GM19351 (cell line): ENCODE data around the gene TRIO.
"Not testable (repeated sequence)": the region's sequence is repeated elsewhere in the genome, so short reads cannot be mapped to it uniquely, and the experiment has no call there.

Source experiments
- ATAC-seq: cut with Tn5 transposase; IDR thresholded peaks from one replicate; pipeline ENCODE4 v1.9.1; 2021; ENCODE audit warnings: mild to moderate bottlenecking, moderate library complexity; ENCODE audit not compliant: unreplicated experiment

TRIO gene

DNA sequence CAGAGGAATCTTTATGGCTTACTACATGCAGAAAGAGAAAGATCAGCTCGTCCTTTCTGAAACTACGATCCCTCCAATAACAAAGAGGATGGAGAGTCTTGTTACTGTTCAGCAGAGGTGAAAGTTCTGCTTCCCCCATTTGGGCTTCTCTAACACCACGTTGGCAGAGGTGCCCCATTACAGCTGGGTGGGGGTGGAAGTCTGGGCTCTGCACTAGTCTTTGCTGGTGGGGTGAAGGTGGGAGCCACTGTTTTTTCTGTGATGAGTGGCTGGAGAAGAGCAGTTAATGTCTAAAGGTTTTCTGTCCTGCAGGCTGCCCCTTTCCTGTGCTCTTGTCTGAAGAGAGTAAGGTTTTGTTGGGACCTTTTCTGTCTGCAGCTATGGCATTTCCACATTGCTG is 373.8 kb downstream of the TRIO start:
- ATAC-seq, result no peak

GRCh38 chr5:14518638-14519037 is 375.5 kb downstream of the TRIO start:
- no peak for ATAC-seq

DNA sequence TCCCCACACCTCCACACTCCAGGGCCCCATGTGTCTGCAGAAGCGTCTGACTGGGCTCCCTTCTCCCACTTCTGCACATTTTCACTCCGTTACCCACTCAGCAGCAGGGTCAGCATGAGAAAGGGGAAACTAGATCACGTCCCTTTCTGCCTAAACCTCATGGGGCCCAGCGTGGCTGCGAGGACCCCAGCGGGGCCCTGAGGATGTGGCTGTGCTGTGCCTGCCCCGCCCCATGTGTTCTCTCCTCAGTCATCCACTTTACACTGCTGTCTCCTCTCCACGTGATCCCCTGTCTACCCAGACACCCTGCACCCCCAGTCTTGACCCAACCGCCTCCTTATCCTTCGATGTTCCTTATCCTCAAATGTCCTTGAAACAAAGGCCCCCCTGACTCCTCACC is 378.6 kb downstream of the TRIO start:
- ATAC-seq, result no peak

- ATAC-seq, result no peak
These were observed 379.6 kb downstream of the TRIO start for GRCh38 chr5:14522721-14523120.

- no peak for ATAC-seq
These were observed 380.3 kb downstream of the TRIO start for GRCh38 chr5:14523243-14524034.

DNA sequence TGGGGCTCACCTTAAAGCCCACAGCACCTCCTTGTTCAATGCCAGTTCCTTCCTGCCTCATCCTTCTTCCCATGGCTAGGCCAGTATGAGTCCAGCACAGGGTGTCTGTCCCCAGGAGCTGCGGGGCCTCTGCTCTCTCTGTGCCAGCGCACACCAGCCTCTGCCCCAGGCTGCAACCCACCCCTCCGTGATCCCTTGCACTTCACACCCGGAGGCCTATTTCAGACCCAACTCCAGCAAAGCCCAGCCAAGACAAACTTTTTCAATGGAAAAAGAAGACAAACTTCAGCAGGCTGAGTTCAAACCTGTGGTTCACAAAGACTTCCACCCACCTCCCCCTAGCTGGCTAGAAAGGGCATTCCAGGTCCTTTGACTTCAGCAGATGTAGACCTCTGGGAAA is 382.3 kb downstream of the TRIO start:
- no peak for ATAC-seq

- no peak for ATAC-seq
These were observed 383.4 kb downstream of the TRIO start for GRCh38 chr5:14526493-14526892.

DNA sequence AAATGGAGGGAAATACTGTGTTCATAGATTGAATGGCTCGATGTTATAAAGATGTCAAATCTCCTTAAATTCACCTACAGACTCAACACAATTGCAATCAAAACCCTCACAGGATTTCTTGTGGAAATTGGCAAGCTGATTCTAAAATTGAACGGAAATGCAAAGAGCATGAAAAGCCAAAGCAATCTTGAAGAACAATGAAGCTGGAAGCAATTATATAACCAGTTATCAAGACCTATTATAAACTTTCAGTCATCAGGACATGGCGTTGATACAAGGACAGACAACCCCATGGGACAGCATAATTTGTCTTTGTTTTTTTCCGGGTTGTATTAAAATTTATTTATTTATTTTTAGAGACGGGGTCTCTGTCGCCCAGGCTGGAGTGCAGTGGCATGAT is 385.0 kb downstream of the TRIO start:
- no peak for ATAC-seq

GRCh38 chr5:14528926-14529325 is 385.8 kb downstream of the TRIO start:
- no peak for ATAC-seq

DNA sequence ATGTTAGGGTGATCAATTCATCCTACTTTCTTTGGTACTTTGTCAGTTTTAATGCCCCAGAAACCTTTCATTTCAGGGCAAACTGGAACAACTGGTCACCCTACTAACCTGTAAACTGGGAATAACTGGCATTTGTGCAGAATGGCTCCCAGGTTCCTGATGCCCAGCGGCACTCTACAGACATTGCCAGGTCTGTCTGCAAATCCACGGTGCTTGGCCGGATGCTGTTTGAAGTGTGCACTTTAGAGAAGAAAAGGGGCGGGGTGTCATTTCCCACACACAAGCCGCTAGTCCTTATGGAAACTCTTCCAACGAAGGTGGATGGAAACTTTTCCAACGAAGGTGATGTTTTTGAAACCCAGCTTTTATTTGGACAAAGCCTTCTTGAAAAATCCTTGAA is 388.5 kb downstream of the TRIO start:
- ATAC-seq, result no peak

DNA sequence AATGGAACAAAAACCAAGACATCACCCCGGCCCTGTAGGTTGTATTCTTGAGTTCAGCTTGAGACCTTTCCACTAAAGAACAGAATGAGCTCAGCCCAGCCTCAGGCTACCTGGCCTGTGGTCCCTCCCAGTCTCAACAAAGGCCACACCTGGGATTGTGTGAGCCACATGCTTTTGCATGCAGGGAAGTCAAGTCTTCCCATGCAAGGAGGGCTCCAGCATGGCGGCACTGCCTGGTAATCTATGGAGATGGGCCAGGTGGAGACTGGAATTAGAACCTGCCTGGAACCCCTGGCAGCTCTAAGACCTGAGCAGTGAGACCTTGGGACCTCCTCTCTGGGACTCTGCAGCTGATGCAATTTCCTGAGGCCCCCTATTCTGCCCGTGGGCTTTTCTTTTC is 389.0 kb downstream of the TRIO start:
- ATAC-seq, result no peak

DNA sequence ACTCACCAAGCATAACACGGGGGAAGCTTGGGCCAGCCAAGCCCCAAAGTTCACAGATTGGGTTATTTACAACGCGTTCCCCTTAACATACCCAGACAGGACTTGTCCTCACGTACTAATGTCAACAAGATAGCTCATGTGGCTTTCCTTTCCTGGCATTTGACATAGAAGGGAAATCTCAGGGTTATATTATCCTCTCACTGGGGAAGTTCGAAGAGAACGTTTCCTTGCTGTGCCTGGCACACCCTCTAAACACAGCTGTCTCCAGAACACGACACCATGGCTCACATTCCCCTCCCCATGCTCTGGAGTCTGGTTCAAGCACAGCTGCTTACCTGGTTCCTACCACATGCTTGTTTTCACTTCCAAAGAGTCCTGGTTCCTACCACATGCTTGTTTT is 391.6 kb downstream of the TRIO start:
- no peak for ATAC-seq

- no peak for ATAC-seq
These were observed 402.2 kb downstream of the TRIO start for GRCh38 chr5:14545308-14545707.

GRCh38 chr5:14545862-14546261 is 402.7 kb downstream of the TRIO start:
- no peak for ATAC-seq

DNA sequence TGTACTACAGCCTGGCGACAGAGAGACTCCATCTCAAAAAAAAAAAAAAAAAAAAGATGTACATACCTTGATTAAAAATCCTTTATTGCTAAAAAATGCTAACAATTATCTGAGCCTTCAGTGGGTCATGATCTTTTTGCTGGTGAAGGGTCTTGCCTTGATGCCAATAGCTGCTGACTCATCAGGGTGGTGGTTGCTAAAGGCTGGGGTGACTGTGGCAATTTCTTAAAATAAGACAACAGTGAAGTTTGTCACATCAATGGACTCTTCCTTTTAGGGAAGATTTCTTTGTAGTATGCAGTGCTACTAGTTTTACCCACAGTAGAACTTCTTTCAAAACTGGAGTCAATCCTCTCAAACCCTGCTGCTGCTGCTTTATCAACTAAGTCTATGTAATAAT is 404.5 kb downstream of the TRIO start:
- ATAC-seq, result no peak

GRCh38 chr5:14551211-14551610 is 408.1 kb downstream of the TRIO start:
- ATAC-seq, result no peak

DNA sequence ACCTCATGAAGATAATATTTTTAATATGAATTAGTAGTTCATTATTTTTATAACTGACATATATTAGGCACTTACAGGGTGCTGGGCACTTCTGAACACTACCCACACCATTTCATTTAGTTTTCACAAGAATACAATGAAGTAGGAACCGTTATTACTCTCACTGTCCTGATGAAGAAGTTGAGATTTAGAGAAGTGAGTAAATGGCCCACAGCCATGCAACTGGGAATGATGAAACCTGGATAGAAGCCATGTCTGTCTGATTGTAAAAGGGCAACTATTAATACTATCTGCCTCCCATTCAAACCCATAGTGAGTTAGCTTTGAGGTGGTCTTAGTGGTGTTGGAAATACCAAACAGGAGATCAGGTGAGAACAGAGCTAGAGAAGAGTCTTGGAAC is 408.9 kb downstream of the TRIO start:
- ATAC-seq, result no peak

GRCh38 chr5:14554288-14554687 is 411.1 kb downstream of the TRIO start:
- not testable (repeated sequence) for ATAC-seq

GRCh38 chr5:14556015-14556414 is 412.9 kb downstream of the TRIO start:
- ATAC-seq, result no peak

GRCh38 chr5:14557203-14557770 is 414.1 kb downstream of the TRIO start:
- no peak for ATAC-seq

DNA sequence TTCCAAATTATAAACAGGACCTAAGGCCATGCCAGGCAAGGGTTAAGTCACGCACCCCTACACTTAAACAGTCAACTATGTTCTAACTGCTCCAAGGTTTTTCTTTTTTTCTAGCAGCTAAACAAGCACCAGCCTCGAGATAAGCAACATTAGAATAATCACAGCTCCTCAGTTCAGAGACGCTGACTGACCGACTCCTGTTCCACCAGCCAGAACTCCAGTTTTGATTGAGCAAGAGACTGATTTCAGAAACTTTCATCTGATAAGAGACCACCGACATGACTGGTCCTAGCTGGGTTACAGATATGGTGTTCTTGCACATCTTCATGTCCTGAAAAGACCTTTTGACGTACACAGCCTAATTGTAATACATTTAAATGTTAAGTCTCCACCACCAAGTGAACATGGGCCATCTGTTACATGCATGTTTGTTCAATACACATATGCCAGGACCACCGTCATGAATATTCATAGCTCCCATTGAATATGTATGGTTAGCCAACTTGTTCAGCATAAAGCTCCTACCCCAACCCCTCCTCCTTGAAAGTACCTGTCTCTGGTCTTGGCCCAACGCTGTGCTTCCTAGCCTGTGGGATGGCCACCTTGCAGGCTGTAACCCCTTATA is 414.8 kb downstream of the TRIO start:
- ATAC-seq, result no peak
